GM18502 (cell line): ENCODE data around the gene MST1.
A peak's percentile ranks its signal among the peaks of the same experiment; 100 is the strongest.

Experiments
- ATAC-seq: cut with Tn5 transposase; IDR thresholded peaks from one replicate; pipeline ENCODE4 v1.9.1; 2021; ENCODE audit warnings: mild to moderate bottlenecking; ENCODE audit not compliant: unreplicated experiment, poor library complexity

Gene MST1

GRCh38 chr3:49718858-49719213 lies 29.6 kb upstream of the MST1 start:
- ATAC-seq, result no peak

DNA sequence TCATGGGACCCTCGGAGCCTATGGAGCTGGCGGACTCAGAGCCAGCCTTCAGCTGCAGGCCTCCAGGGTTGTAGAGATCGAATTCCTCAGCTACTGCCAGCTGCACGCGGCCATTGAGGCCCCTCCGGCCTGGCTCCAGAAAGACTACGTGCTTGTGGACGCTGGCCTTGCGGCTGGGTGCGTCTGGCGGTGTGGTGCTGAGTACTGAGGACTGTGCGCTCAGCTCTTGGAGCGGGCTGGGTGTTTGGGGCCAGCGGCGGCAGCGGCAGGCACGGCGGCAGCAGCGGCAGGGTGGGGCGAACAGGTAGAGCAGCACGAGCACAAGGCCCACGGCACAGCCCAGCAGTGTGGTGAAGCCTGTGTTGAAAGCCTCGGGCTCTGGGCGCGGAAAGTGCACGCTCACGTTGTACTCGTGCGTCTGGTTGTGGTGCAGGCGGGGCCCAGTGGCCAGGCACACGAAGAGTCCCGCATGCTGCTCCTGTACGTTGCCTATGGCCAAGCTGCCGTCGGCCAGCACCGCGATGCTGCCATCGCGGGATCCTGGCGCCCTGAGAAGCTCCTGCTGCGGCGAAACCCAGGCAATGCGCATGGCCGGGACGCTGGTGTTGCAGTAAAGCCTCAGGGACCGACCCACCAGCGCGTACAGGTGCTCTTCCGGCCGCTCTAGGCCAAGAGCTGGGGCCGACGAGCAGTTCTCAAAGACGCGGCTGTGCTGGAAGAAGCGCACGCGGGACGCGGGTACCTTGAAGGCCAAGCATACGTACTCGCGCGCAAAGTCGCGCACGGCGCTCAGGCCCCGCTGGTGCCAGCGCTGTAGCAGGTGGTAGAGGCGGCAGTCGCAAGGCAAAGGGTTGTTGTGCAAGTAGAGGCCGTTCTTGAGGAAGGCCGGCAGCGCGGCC lies 28.9 kb upstream of the MST1 start:
- no peak for ATAC-seq

DNA sequence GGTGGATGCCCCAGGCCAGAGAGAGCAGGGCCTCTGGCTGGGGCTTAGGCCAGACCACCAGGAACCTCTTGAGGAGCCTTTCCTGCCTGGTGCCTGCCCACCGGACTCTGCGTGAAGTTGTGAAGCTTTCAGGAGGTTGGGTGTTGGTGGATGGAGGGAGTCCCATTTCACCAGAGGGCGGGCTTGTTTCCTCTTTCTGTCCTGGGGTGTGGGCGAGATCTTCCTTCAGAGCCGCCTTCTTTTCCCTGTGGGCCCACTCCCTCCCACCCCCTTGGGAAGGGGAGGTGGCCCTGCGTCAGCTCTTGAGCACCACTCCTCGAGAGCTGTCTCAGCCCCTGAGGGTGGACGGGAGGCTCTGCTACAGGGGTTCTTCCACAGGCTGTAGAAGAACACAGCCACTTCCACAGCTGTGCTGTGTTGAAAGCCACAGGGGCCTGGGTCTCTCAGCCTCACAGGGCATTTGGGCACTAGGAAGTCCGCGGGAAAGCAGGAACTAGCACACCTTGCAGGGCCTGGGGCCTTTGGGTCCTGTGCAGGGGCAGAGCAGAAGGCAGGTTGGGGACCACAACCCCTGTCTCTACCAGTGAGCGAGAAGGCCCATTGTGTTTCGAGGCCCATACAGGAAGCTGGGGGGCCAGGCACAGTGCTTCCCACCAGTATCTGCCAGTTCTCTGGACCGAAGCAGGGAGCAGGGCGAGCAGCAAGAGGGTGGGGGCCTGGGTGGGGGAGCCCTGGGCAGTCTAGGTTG lies 28.1 kb upstream of the MST1 start:
- no peak for ATAC-seq

- ATAC-seq, result no peak
These were observed 27.5 kb upstream of the MST1 start for GRCh38 chr3:49716691-49717210.

DNA sequence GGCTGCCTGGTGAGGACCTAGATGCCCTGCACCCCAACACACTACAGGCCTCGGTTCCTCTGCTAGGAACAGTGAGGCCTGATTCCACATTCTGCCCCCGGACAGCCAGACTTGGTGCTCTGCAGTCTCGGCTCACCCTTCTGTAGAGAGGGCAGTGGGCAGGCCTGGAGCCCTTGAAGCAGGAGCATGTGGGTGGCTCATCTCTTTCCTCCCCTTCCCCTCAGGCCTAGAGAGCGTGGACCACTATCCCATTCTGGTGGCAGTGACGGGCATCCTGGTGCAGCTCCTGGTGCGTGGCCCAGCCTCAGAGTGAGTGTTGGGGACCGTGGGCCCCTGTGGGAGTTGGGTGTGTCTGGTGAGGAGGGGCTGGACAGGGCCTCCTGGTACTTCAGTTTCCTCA lies 26.9 kb upstream of the MST1 start:
- no peak for ATAC-seq

GRCh38 chr3:49715611-49716121 lies 26.4 kb upstream of the MST1 start:
- no peak for ATAC-seq

DNA sequence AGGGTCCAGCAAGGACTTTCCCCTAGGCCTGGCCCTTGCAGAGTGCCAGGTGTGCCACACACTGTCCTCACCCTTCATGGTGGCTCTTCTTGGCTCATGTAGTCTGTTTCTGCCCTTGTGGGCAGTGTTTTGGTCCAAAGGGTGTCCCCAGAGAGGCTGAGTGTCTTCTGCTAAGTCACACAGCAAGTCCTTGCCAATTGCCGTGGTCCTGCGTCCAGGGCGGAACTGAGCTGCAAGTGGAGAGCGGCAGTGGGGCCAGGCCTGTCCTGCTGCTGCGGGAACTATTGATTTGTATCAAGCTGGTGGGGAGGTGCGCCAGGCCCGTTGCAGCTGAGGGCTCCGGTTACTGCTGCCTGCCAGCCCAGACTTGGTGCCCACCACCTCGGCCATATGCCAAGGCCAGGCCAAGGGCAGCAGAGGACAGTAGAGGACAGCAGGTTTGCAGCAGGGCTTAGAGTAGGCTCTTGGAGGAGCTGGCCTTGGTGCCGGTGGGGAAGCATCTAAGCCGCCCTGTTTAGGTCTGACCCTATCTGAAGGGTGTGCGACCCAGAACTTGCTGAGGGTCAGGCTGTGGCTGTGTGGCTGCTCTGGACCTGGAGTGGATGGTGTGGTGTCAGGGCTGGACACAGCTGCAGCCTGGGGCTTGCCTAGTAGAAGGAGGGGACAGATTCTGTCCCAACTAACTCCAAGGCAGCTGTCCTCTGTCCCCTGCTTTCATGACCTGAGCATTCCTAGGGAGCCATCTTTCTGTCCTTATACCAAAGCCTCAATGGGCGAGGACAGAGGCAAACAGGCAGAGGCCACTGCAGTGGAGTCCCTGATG lies 25.7 kb upstream of the MST1 start:
- no peak for ATAC-seq

- ATAC-seq, result no peak
These were observed 24.2 kb upstream of the MST1 start for GRCh38 chr3:49713336-49714105.

GRCh38 chr3:49712631-49713317 lies 23.5 kb upstream of the MST1 start:
- no peak for ATAC-seq

GRCh38 chr3:49712166-49712565 lies 22.9 kb upstream of the MST1 start:
- no peak for ATAC-seq

DNA sequence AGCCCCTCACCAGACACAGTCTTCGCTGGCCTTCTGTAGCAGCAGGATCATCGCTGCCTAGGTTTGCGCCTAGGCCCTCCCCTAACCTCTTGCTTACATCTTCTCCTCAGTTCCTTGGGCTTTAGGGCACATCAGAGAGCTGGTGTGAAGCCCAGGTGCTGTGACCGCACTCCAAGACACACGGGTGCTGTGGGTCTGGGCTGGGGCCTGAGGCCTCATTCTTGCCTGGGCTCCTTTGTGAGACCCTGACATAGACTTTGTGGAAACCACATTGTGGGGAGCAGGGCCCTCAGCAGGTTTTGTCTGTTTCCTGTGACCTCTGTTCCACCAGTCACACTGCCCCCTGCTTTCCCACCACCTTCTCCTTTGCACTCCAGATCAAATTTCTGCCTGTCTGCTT lies 22.2 kb upstream of the MST1 start:
- ATAC-seq, result no peak

DNA sequence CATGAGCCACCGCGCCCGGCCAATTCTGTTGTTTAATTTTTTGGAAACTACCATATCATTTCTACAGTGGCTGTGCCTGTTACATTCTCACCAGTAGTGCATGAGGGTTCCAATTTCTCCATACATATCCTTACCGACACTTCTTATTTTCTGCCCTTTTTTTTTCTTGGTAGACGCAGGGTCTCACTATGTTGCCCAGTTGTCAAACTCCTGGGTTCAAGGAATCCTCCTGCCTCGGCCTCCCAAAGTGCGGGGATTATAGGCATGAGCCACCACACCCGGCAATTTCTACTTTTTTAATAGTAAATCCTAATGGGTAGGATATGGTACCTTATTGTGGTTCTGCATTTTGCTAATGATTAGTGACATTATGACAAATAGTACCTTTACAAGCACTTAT lies 20.6 kb upstream of the MST1 start:
- ATAC-seq, result no peak

- ATAC-seq, result no peak
These were observed 17.8 kb upstream of the MST1 start for GRCh38 chr3:49707113-49707480.

DNA sequence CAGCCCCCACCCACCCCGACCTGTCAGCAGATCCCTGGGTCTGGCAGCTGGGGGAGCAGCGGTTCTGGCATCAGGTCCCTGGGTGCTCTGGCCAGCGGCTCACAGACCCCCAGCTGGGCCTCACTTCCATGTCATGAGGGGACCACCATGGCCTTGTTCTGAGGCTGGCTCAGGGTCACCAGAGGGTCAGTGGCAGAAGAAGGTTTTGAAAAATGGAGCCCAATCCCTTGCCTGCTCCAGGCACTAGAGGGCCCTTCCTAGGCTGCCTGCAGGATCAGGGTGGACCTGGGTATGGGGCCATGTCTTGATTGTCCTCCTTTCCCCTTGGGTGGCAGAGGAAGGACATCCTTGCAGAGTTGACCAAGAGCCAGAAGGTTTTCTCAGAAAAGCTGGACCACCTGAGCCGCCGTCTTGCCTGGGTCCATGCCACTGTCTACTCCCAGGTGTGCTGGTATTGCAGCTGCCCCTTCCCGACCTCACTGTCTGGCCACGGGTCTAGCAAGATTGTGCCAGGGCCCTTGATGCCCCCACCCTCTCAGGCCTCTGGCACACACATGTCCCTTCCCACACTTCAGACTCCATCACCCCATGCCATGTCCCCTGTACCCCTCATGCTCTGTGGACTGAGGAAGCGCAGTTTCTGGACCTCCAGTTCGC lies 17.3 kb upstream of the MST1 start:
- no peak for ATAC-seq

DNA sequence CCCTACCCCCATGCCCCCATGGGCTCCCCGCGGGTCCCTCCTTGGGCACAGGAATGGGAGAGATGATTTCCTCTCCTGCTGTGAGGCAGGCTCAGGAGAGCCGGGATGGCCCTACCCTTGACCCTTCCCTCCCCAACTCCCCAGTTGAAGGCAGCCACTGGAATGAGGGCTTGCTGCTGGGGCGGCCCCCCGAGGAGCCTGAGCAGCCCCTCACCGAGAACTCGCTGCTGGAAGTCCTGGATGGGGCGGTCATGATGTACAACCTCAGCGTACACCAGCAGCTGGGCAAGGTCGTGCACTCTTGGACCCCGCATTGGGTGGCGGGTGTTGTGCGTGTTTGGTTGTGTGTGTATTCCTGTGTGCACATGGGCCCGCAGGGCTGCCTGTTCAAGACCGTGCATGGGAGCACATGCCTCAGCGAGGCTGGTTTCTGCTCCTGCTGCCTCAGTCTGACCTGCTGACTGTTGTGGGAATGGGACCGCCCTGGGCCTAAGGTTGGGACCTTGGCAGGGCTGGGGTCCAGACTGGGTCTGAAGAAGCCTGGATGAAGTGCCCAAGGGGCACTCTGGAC lies 16.2 kb upstream of the MST1 start:
- ATAC-seq, result no peak

DNA sequence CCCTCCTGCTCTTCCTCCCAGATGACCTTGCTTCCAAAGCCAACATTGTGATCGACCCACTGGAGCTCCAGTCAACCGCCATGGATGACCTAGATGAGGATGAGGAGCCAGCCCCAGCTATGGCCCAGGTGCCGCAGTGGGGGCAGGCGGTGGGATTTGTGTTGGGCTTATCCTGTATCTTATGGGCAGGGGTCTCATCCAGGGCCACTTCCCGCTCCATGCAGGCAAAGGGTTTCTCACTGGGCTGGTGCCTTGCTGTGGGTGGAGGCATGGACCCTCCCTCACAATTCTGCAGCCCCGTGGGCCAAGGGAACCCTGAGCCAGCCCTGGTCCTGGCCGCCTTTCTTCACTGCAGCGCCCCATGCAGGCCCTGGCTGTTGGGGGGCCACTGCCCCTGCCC lies 15.4 kb upstream of the MST1 start:
- no peak for ATAC-seq

- no peak for ATAC-seq
These were observed 14.7 kb upstream of the MST1 start for GRCh38 chr3:49703956-49704355.

DNA sequence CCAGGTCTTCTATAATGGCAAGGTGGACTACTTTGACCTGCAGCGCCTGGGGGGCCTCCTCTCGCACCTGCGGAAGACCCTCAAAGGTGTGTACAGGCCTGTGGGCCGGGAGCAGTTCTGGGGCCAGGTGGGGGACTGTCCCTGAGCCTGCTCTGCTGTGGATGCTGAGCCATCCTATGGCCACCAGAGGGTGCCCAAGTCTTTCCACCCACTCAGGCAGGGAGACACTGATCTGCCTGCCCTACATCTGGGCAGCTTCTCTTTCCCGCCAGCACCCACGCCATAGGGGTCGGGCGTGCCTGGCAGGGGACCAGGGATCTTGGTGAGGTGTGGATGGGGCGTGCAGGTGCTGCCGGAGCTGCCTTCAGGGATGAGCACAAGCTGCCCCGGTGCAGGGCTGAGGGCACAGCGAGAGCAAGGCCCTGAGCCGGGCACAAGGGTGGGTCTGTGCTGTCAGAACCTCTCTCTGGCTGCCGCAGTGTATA lies 14.2 kb upstream of the MST1 start:
- ATAC-seq, result peak; percentile 65
